Measurements from ENCODE around the gene PPARG. TPM values are rescaled to one million over a fixed set of nuclear protein-coding genes. Genes with fewer than 3 reads are reported as not detected.

PPARG gene
- total RNA-seq, 1 experiment from 2014 or later = 0.79 TPM

DNA sequence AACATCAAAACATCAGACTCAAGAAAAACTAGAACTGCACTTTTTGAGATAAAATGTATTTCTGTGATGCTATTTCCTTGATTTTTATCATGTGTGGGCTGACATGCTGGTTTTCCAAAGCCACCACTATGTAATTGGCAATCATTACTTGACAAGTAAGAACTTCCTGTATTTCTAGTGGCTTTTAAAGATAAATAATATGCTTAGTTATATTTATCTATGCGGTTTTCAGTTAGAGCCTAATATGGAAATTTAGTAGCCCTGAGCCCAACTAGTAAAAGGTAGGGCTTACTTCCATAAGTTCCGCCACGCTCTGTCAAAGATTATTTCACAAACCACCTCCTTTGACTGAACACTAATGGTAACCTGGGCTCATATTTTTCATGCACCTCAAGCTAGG, 91.6 kb downstream of the PPARG start:
- CTCF ChIA-PET = no interaction called here
- no peaks in the 10 kb centered on the region for H3K9me3 Mint-ChIP-seq

DNA sequence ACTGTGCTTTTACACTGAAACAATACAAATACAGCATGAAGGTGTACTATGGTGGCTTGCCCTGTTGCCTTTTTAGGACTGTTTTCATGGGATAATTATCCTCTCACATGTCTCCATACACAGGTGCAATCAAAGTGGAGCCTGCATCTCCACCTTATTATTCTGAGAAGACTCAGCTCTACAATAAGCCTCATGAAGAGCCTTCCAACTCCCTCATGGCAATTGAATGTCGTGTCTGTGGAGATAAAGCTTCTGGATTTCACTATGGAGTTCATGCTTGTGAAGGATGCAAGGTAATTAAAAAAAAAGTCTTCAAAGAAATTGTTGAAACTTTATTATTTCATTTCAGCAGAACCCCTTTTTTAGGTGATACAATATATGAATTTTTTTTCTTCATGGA, 92.3 kb downstream of the PPARG start:
- Mint-ChIP-seq H3K36me3 (no peaks in the 10 kb centered on the region), H3K9me3 (no peaks in the 10 kb centered on the region), H3K4me3 (no peak overlapping the region), H3K4me1 (no peaks in the 10 kb centered on the region), H3K27ac (no peak overlapping the region), H3K27me3 (ENCODE audit: low read depth) (no peaks in the 10 kb centered on the region)
- no peak for ATAC-seq
- ChIA-PET CTCF (no interaction called here), POLR2A (no interaction called here)
- TF ChIP-seq, protein P1, sequence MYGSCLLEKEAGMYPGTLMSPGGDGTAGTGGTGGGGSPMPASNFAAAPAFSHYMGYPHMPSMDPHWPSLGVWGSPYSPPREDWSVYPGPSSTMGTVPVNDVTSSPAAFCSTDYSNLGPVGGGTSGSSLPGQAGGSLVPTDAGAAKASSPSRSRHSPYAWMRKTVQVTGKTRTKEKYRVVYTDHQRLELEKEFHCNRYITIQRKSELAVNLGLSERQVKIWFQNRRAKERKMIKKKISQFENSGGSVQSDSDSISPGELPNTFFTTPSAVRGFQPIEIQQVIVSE (CRISPR knock-in tag; IDR thresholded peaks at IDR 0.05; ENCODE audit: borderline replicate concordance) = no peak
- TF ChIP-seq, protein P2, sequence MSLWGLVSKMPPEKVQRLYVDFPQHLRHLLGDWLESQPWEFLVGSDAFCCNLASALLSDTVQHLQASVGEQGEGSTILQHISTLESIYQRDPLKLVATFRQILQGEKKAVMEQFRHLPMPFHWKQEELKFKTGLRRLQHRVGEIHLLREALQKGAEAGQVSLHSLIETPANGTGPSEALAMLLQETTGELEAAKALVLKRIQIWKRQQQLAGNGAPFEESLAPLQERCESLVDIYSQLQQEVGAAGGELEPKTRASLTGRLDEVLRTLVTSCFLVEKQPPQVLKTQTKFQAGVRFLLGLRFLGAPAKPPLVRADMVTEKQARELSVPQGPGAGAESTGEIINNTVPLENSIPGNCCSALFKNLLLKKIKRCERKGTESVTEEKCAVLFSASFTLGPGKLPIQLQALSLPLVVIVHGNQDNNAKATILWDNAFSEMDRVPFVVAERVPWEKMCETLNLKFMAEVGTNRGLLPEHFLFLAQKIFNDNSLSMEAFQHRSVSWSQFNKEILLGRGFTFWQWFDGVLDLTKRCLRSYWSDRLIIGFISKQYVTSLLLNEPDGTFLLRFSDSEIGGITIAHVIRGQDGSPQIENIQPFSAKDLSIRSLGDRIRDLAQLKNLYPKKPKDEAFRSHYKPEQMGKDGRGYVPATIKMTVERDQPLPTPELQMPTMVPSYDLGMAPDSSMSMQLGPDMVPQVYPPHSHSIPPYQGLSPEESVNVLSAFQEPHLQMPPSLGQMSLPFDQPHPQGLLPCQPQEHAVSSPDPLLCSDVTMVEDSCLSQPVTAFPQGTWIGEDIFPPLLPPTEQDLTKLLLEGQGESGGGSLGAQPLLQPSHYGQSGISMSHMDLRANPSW (CRISPR knock-in tag; conservative IDR thresholded peaks at IDR 0.05; ENCODE audit: low read depth) = no peak
- TF ChIP-seq CBFB (CRISPR knock-in tag; IDR thresholded peaks at IDR 0.05; ENCODE audit: low read depth) (no peak), MXD4 (CRISPR knock-in tag; IDR thresholded peaks at IDR 0.05; ENCODE audit: borderline replicate concordance) (no peak)
- TF ChIP-seq, protein P3, sequence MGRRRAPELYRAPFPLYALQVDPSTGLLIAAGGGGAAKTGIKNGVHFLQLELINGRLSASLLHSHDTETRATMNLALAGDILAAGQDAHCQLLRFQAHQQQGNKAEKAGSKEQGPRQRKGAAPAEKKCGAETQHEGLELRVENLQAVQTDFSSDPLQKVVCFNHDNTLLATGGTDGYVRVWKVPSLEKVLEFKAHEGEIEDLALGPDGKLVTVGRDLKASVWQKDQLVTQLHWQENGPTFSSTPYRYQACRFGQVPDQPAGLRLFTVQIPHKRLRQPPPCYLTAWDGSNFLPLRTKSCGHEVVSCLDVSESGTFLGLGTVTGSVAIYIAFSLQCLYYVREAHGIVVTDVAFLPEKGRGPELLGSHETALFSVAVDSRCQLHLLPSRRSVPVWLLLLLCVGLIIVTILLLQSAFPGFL (CRISPR knock-in tag; IDR thresholded peaks at IDR 0.05; ENCODE audit: borderline replicate concordance) = no peak
- no peak for DNase-seq (ENCODE audit: low spot score)

More for the DNA sequence above, 91.6 kb downstream of the PPARG start:
- H3K27ac Mint-ChIP-seq = no peak overlapping the region
- H3K4me3 Mint-ChIP-seq = no peak overlapping the region
- DNase-seq (ENCODE audit: low spot score) (no peak), ATAC-seq (no peak)
- POLR2A ChIA-PET = no interaction called here
- H3K36me3 Mint-ChIP-seq = no peaks in the 10 kb centered on the region
- H3K27me3 Mint-ChIP-seq (ENCODE audit: low read depth) = no peaks in the 10 kb centered on the region
- H3K4me1 Mint-ChIP-seq = no peaks in the 10 kb centered on the region
- TF ChIP-seq JUN (CRISPR knock-in tag; IDR thresholded peaks at IDR 0.05) = no peak
- TF ChIP-seq NR3C1 (CRISPR knock-in tag; conservative IDR thresholded peaks at IDR 0.05; ENCODE audit: low read depth) = no peak
- TF ChIP-seq SMAD3 (CRISPR knock-in tag; IDR thresholded peaks at IDR 0.05; ENCODE audit: borderline replicate concordance) = no peak
- no peak for TF ChIP-seq KAT7 (CRISPR knock-in tag; IDR thresholded peaks at IDR 0.05; ENCODE audit: borderline replicate concordance)
- TF ChIP-seq TP53 (CRISPR knock-in tag; IDR thresholded peaks at IDR 0.05) = no peak
- TF ChIP-seq, protein P4, sequence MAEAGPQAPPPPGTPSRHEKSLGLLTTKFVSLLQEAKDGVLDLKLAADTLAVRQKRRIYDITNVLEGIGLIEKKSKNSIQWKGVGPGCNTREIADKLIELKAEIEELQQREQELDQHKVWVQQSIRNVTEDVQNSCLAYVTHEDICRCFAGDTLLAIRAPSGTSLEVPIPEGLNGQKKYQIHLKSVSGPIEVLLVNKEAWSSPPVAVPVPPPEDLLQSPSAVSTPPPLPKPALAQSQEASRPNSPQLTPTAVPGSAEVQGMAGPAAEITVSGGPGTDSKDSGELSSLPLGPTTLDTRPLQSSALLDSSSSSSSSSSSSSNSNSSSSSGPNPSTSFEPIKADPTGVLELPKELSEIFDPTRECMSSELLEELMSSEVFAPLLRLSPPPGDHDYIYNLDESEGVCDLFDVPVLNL (CRISPR knock-in tag; IDR thresholded peaks at IDR 0.05; ENCODE audit: borderline replicate concordance, low read depth) = no peak
- TF ChIP-seq, protein P5, sequence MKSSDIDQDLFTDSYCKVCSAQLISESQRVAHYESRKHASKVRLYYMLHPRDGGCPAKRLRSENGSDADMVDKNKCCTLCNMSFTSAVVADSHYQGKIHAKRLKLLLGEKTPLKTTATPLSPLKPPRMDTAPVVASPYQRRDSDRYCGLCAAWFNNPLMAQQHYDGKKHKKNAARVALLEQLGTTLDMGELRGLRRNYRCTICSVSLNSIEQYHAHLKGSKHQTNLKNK (CRISPR knock-in tag; IDR thresholded peaks at IDR 0.05) = no peak
- TF ChIP-seq FOXP1 (CRISPR knock-in tag; IDR thresholded peaks at IDR 0.05; ENCODE audit: borderline replicate concordance) = no peak
- TF ChIP-seq NFE2L1 (CRISPR knock-in tag; IDR thresholded peaks at IDR 0.05) = no peak
- no peak for TF ChIP-seq SOX15 (CRISPR knock-in tag; IDR thresholded peaks at IDR 0.05)
- no peak for TF ChIP-seq TCF7 (CRISPR knock-in tag; IDR thresholded peaks at IDR 0.05; ENCODE audit: low read depth)
- no peak for TF ChIP-seq JAZF1 (CRISPR knock-in tag; IDR thresholded peaks at IDR 0.05)
- no peak for TF ChIP-seq SMAD4 (CRISPR knock-in tag; IDR thresholded peaks at IDR 0.05)
- no peak for TF ChIP-seq FOXJ3 (CRISPR knock-in tag; IDR thresholded peaks at IDR 0.05; ENCODE audit: borderline replicate concordance)
- TF ChIP-seq TEAD1 (CRISPR knock-in tag; IDR thresholded peaks at IDR 0.05) = no peak
- no peak for TF ChIP-seq GRHL2 (CRISPR knock-in tag; IDR thresholded peaks at IDR 0.05; ENCODE audit: insufficient replicate concordance, severe bottlenecking)
- TF ChIP-seq NR2C2 (CRISPR knock-in tag; IDR thresholded peaks at IDR 0.05) = no peak
